Measurements from ENCODE around the gene SHB.

Gene SHB

GRCh38 chr9:38108326-38108725 lies 39.3 kb upstream of the SHB start:
- TF ChIP-seq CTCF (IDR thresholded peaks at IDR 0.05; ENCODE audit: extremely low read depth, missing control alignments), result no peak
- DNase-seq (ENCODE audit: low spot score), result no peak

- no peak for DNase-seq (ENCODE audit: low spot score)
- TF ChIP-seq CTCF (IDR thresholded peaks at IDR 0.05; ENCODE audit: extremely low read depth, missing control alignments), result no peak
These were observed 38.8 kb upstream of the SHB start for GRCh38 chr9:38107811-38108304.

- no peak for TF ChIP-seq CTCF (IDR thresholded peaks at IDR 0.05; ENCODE audit: extremely low read depth, missing control alignments)
- no peak for DNase-seq (ENCODE audit: low spot score)
These were observed 38.4 kb upstream of the SHB start for GRCh38 chr9:38107405-38107804.

GRCh38 chr9:38106488-38106887 lies 37.5 kb upstream of the SHB start:
- TF ChIP-seq CTCF (IDR thresholded peaks at IDR 0.05; ENCODE audit: extremely low read depth, missing control alignments), result no peak
- no peak for DNase-seq (ENCODE audit: low spot score)

GRCh38 chr9:38103340-38103739 lies 34.3 kb upstream of the SHB start:
- DNase-seq (ENCODE audit: low spot score), result no peak
- TF ChIP-seq CTCF (IDR thresholded peaks at IDR 0.05; ENCODE audit: extremely low read depth, missing control alignments), result no peak

GRCh38 chr9:38101423-38101822 lies 32.4 kb upstream of the SHB start:
- no peak for TF ChIP-seq CTCF (IDR thresholded peaks at IDR 0.05; ENCODE audit: extremely low read depth, missing control alignments)
- no peak for DNase-seq (ENCODE audit: low spot score)

GRCh38 chr9:38096238-38096805 lies 27.3 kb upstream of the SHB start:
- DNase-seq (ENCODE audit: low spot score), result no peak
- TF ChIP-seq CTCF (IDR thresholded peaks at IDR 0.05; ENCODE audit: extremely low read depth, missing control alignments), result no peak
